Gastrocnemius medialis (tissue), 4 donors: ENCODE data around the gene RC3H1.

Experiments
- CTCF ChIP-seq, 5 experiments: fragments of 450-650 bp in 3 of 5; fragments of 200-600 bp in 2 of 5; sonication (generic) in 2 of 5; IDR thresholded peaks in 4 of 5; conservative IDR thresholded peaks in 1 of 5; 1 replicate in 4 of 5; 2 replicates in 1 of 5; pipeline ENCODE4 v1.5.1; 2016 to 2019; ENCODE audit warnings: antibody characterized with exemption in 5 of 5, mild to moderate bottlenecking in 3 of 5, moderate library complexity in 3 of 5
- POLR2A ChIP-seq, 2 donors: fragments of 450-650 bp; IDR thresholded peaks; one replicate each; pipeline ENCODE4 v1.6.1; 2017; ENCODE audit warnings: antibody characterized with exemption in 2 of 2, mild to moderate bottlenecking in 2 of 2, moderate library complexity in 2 of 2

- TF ChIP-seq POLR2A (IDR thresholded peaks at IDR 0.05) (no peak), CTCF (IDR thresholded peaks at IDR 0.05 in 4 of 5, conservative IDR thresholded peaks at IDR 0.05 in 1 of 5) (no peak)
Observed at GRCh38 chr1:173916667-173917066, 105.5 kb downstream of the RC3H1 start.
